Esophagus (tissue), 2 donors: ENCODE results near the gene PTH. TPM values are rescaled to one million over a fixed set of nuclear protein-coding genes. Genes with fewer than 3 reads are reported as not detected.

Experiments
- H3K27ac ChIP-seq, 2 donors: one replicate each; pipeline ENCODE4 v1.5.1; 2013; ENCODE audit warnings: low read depth in 2 of 2, mild to moderate bottlenecking in 2 of 2, inconsistent platforms in 1 of 2, low read length in 1 of 2, moderate library complexity in 1 of 2
- H3K27me3 ChIP-seq, 2 donors: one replicate each; pipeline ENCODE4 v1.6.1; 2013; ENCODE audit warnings: low read length in 2 of 2, control low read depth in 1 of 2, mild to moderate bottlenecking in 1 of 2; ENCODE audit not compliant: insufficient read depth in 2 of 2, control insufficient read depth in 1 of 2
- H3K36me3 ChIP-seq, 2 donors: one replicate each; pipeline ENCODE4 v1.6.1; 2013; ENCODE audit warnings: low read length in 1 of 2; ENCODE audit not compliant: control insufficient read depth in 2 of 2, insufficient read depth in 2 of 2
- H3K4me1 ChIP-seq, 2 donors: one replicate each; pipeline ENCODE4 v1.6.1; 2013; ENCODE audit warnings: low read length in 1 of 2; ENCODE audit not compliant: control insufficient read depth in 2 of 2, insufficient read depth in 2 of 2
- H3K4me3 ChIP-seq, 2 donors: one replicate each; pipeline ENCODE4 v1.5.1; 2013; ENCODE audit warnings: low read length in 2 of 2, mild to moderate bottlenecking in 2 of 2, low read depth in 1 of 2, moderate library complexity in 1 of 2
- H3K9me3 ChIP-seq, 2 donors: one replicate each; pipeline ENCODE4 v1.6.1; 2013; ENCODE audit warnings: mild to moderate bottlenecking in 2 of 2, low read depth in 1 of 2, low read length in 1 of 2, moderate library complexity in 1 of 2; ENCODE audit not compliant: control insufficient read depth in 2 of 2, insufficient read depth in 1 of 2
- WGBS, 2 donors: extraction: QIAGEN DNeasy Blood & Tissue Kit; methylation state at CpG; one replicate each; pipeline ENCODE4 v1.1.7; 2013; 5-methylcytosine and 5-hydroxymethylcytosine counted together
- polyA plus RNA-seq, 2 donors: library from polyadenylated mRNA; stranded (reverse); fragments of 200-250 nt; gene quantifications; one replicate each; pipeline ENCODE4 v1.2.3, GENCODE V29; 2013
- donor health status: healthy with polysubstance abuse.
- donor health status: Bipolar disorder and iron deficiency.

The PTH gene
- polyA plus RNA-seq, 2 donors = not detected

DNA sequence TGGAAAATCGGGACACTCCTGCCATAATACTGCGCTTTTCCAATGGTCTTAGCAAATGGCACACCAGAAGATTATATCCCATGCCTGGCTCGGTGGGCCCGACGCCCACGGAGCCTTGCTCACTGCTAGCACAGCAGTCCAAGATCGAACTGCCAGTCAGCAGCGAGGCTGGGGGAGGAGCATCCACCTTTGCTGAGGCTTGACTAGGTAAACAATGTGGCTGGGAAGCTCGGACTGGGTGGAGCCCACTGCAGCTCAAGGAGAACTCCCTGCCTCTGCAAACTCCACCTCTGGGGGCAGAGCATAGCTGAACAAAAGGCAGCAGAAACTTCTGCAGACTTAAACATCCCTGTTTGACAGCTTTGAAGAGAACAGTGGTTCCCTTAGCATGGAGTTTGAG lies 15.6 kb downstream of the PTH start:
- H3K27ac ChIP-seq = no peak overlapping the region
- no peaks in the 10 kb centered on the region for H3K27me3 ChIP-seq
- H3K4me1 ChIP-seq = no peaks in the 10 kb centered on the region
- H3K36me3 ChIP-seq = no peaks in the 10 kb centered on the region
- no peak overlapping the region for H3K4me3 ChIP-seq
- H3K9me3 ChIP-seq = peaks cover 0 to 4% of the 10 kb centered on the region in 2 donors
- 79 to 82% methylated on average over 9 of the region's 9 CpGs for WGBS, 2 donors

DNA sequence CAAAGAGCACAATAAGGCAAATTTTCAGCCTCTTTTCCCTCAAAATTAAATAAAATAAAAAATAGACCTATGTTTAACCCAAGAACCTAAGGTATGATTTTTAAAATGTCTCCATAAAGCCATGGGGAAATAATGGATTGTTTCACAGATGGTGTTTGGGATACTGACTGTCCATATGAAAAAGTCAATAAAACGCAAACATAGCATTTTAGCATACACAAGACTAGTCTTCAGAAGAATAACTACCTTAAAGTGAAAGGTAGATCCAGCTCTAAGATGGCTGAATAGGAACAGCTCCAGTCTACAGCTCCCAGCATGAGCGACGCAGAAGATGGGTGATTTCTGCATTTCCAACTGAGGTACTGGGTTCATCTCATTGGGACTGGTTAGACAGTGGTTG lies 16.1 kb downstream of the PTH start:
- H3K4me3 ChIP-seq = no peak overlapping the region
- H3K27me3 ChIP-seq = no peaks in the 10 kb centered on the region
- no peaks in the 10 kb centered on the region for H3K36me3 ChIP-seq
- H3K9me3 ChIP-seq = peaks cover 0 to 4% of the 10 kb centered on the region in 2 donors
- WGBS, 2 donors = 93 to 95% methylated on average over 3 of the region's 3 CpGs
- H3K27ac ChIP-seq = no peak overlapping the region
- H3K4me1 ChIP-seq = no peaks in the 10 kb centered on the region

DNA sequence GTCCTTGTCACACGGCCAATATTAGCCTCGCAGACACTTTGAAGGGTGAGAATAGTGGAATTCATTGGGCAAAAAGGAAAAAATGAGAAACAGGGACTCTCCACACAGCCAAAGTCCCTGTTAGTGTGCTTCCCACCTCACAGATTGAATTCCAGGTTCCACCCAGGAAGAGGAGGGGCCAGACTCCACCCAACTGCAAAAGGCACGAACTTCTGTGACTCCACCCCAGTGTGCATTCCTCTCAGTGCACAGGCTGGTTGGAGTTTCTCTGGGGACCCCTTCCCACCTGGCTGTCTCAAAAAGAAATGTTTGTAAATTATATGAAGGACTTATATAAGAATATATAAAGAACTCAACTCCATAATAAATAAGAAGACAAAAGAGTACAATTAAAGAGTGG lies 20.7 kb downstream of the PTH start:
- no peaks in the 10 kb centered on the region for H3K4me1 ChIP-seq
- no peaks in the 10 kb centered on the region for H3K27me3 ChIP-seq
- WGBS, 2 donors = 71 to 75% methylated on average over 3 of the region's 3 CpGs
- H3K27ac ChIP-seq = no peak overlapping the region
- no peak overlapping the region for H3K4me3 ChIP-seq
- peaks cover 0 to 3% of the 10 kb centered on the region in 2 donors for H3K9me3 ChIP-seq
- H3K36me3 ChIP-seq = no peaks in the 10 kb centered on the region

DNA sequence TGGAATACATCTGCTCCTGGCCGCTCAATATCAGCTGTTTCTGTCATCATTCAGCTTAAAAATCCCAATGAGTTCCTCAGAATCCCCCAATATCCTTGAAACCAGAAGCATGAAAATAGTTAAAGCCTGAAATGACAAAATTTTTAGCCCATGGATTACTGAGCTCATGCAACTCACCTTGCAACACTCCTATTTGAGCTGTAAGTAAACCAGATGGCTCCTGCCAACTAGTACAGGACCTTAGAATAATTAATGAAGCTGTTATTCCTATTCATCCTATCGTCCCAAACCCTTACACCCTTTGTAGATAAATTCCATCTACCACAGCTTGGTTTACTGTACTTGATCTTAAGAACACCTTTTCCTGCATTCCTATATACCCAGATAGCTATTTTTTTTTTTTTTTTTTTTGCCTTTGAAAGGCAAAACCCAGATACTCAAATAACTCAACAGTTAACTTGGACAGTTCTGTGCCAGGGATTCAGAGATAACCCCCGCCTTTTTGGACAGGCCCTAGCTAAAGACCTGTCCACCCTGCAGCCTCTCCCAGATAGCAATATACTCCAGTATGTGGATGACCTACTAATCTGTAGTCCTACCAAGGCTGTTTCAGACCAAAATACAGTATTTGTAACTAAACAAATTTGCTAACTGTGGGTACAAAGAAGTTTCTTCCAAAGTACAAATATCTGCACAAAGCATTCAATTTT lies 22.6 kb downstream of the PTH start:
- Histone ChIP-seq H3K27me3 (no peaks in the 10 kb centered on the region), H3K36me3 (no peaks in the 10 kb centered on the region), H3K27ac (no peak overlapping the region), H3K4me3 (no peak overlapping the region), H3K4me1 (no peaks in the 10 kb centered on the region), H3K9me3 (no peaks in the 10 kb centered on the region)
- WGBS, 2 donors = 67 to 71% methylated on average over 3 of the region's 3 CpGs

DNA sequence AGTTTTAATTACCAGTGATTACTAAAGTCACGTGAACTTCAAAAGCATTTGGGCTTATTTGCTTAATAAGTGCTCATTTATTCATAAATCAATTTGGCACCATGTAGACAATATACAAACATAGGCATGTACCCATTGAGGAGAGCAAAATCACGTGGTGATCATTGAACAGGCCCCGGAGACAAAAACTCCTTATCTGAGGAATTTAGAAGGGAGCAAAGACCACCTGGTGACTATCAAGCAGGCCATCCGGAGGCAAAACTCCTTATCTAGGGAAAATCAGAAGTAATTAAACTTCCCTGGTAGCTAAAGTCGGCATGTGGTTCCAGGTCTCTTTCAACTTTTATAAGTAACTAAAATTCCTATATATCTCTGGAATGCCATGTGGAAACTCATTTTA lies 27.0 kb downstream of the PTH start:
- no peaks in the 10 kb centered on the region for H3K27me3 ChIP-seq
- WGBS, 2 donors = 54 to 55% methylated on average over 5 of the region's 5 CpGs
- H3K36me3 ChIP-seq = no peaks in the 10 kb centered on the region
- H3K4me3 ChIP-seq = no peak overlapping the region
- H3K27ac ChIP-seq = no peak overlapping the region
- no peaks in the 10 kb centered on the region for H3K9me3 ChIP-seq
- no peaks in the 10 kb centered on the region for H3K4me1 ChIP-seq

DNA sequence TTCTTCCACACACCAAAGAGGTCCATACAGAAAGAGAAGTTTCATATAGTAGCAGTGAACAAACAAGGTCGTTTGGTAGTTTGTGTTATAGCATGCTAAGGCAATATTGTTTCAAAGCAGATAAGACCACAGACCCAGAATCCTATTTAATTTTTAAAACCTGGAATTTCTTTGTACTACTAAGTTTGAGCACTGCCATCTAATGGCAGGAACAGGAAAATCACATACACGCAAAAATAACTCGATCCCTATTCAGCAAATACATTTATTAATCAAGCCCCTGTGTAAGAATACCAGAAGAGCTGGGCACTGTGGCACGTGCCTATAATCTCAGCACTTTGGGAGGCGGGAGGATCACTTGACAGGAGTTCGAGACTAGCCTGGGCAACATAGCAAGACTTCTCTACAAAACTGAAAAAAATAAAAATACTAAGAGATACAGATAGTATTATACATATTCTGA lies 29.9 kb downstream of the PTH start:
- H3K36me3 ChIP-seq = no peaks in the 10 kb centered on the region
- WGBS, 2 donors = 5% methylated on average over 6 of the region's 6 CpGs
- no peak overlapping the region for H3K27ac ChIP-seq
- no peak overlapping the region for H3K4me3 ChIP-seq
- H3K27me3 ChIP-seq = no peaks in the 10 kb centered on the region
- no peaks in the 10 kb centered on the region for H3K9me3 ChIP-seq
- no peaks in the 10 kb centered on the region for H3K4me1 ChIP-seq

DNA sequence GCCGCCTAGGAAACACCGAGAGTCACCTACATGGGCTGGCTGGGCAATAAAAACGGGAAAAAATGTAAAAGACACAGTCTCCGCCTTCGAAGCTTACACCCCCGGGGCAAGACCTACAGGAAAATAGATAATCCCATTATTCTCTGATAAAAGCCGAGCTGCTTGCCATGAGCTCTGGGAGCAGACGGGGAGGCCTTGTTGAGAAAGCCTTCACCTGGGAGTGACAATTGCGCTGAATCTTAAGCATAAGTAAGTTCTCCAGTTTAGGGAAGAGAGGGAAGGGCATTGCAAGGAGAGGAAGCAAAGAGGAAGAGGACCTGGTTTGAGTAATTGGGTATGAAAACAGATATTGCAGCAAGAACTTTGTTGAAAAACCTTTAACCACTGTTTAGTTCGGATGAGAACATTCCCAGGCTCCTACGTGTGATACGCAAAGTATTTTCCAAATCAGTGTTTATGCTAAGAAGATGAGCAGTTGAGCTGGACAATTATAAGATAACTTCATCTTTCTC lies 32.0 kb downstream of the PTH start:
- Histone ChIP-seq H3K4me3 (peak overlapping the region; percentile 90 to 95), H3K36me3 (no peaks in the 10 kb centered on the region), H3K4me1 (no peaks in the 10 kb centered on the region), H3K27ac (peak overlapping the region; percentile 93 to 94), H3K27me3 (no peaks in the 10 kb centered on the region), H3K9me3 (no peaks in the 10 kb centered on the region)
- WGBS, 2 donors = 30 to 31% methylated on average over 12 of the region's 12 CpGs

DNA sequence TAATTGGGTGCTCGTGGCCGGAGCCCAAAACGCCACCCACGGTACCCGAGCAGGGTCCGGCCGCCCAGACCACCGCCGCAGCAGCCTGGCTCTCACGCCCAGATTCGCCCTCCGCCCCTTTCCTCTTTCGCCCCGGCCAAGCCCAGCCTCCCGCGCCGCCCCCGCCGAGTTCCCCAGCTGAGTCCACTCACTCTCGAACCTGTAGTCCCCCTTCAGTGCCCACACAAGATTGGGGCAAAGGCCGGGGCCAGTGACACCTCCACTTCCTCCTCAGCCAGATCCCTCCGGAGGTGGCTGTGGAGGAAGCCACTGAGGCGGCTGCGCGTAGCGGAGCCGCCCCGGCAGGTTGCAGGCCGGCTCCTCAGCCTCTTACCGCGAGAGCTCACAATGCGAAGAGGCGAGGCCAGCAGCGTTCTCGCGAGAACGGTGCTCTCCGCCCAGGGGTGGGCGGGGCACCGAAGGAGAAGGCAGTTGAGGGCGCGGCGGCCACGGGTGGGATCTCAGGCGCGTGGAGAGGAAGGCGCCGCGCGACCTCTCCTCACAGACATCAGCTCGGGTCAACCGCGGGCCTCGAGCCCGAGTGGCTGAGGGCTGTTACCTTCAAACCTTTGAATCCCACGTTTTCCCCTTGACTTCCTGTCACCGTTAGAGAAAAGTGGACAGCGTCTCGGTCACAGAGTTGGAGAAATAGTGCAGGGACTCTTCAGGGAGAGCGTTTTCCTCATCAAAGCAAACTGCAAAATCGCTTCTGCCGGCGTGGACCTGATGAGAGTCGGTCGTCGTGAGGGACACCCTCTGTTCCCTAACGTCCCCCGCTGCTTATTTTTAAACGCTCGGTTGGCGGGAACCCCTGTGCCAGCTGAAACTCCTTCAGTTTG lies 32.7 kb downstream of the PTH start, which contains the start of gene BTBD10:
TSS of gene BTBD10 (minus strand) at position 322 of the 878 bp plus-strand sequence. CDS start 18,098 bp downstream, outside the sequence.
- WGBS, 2 donors = 0% methylated on average over 71 of the region's 71 CpGs
- no peaks in the 10 kb centered on the region for H3K4me1 ChIP-seq
- no peaks in the 10 kb centered on the region for H3K9me3 ChIP-seq
- peak within 1 kb of the TSS; percentile 90 to 95 for H3K4me3 ChIP-seq
- H3K27ac ChIP-seq = peak within 1 kb of the TSS; percentile 93 to 94
- no peaks in the 10 kb centered on the region for H3K27me3 ChIP-seq
- H3K36me3 ChIP-seq = no peaks in the 10 kb centered on the region

DNA sequence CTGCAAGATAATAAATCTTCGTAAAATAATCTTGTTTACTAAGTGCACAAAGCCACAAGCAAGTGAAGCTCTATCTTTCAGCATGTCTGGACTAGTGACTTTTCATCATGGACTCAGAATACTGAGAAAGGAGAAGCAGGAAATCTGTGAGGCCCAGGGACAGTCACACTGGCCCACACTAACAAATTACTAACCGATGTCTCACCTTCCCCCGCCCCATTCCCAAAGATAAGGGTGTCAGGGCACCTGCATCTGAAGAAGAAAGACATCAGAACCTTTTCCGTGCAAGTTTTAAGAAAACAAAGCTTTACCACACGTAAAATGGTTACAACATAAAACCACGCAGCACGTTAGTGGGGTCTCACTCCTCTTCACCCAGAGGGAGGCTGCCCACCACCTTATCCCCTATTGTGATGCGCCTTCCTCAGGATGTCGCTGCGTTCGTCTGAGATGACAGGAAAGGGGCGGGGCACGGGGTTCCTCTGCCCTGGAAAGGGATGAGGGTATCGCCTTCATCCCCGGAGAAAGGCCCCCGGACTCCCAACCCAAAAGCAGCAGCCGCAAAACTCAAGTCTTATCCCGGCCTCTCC lies 33.4 kb downstream of the PTH start:
- Histone ChIP-seq H3K4me1 (no peaks in the 10 kb centered on the region), H3K36me3 (no peaks in the 10 kb centered on the region), H3K27ac (peak overlapping the region; percentile 93 to 94), H3K27me3 (no peaks in the 10 kb centered on the region), H3K4me3 (peak overlapping the region; percentile 90 to 95), H3K9me3 (no peaks in the 10 kb centered on the region)
- WGBS, 2 donors = 1 to 2% methylated on average over 18 of the region's 18 CpGs
